GM21717 (cell line): Measurements from ENCODE around the gene ARID4B.
"Not testable (repeated sequence)": the region's sequence is repeated elsewhere in the genome, so short reads cannot be mapped to it uniquely, and the experiment has no call there.

Source experiments
- ATAC-seq: cut with Tn5 transposase; IDR thresholded peaks from one replicate; pipeline ENCODE4 v1.9.1; 2021; ENCODE audit warnings: mild to moderate bottlenecking, moderate library complexity; ENCODE audit not compliant: unreplicated experiment

Gene ARID4B

GRCh38 chr1:235227414-235227813 is 100.6 kb downstream of the ARID4B start:
- ATAC-seq, result no peak

- no peak for ATAC-seq
These were observed 101.0 kb downstream of the ARID4B start for GRCh38 chr1:235226933-235227332.

DNA sequence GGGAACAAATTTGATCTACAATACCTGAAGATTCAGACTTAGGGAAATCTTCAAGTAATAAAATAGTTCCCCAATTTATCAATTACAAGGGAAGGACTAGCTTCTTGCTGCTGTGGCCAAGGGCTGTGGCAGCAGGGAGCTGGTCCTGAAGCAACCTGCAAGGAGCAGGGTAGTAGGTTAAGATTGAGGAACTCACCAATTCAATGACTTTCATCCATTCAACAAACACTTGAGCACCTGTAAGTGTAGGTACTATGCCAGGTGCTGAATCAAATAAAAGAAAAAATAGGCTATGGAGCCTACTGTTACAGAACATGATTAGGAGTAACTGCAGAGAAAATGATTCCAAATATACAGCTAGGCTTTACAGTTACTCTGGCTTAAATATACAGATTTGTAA is 102.7 kb downstream of the ARID4B start:
- no peak for ATAC-seq

GRCh38 chr1:235221653-235222375 is 106.2 kb downstream of the ARID4B start:
- ATAC-seq, result no peak

DNA sequence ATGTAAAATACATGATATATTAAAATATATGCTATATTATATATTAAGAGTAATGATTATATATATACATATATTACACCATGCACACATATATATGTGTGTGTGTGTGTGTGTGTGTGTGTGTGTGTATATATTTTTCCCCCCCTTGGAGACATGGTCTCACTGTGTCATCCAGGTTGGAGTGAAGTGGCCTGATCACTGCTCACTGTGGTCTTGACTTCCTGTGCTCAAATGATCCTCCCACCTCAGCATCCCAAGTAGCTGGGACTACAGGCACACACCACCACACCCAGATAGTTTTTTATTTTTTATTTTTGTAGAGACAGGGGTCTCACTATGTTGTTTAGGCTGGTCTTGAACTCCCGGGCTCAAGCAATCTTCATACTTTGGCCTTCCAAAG is 112.5 kb downstream of the ARID4B start:
- no peak for ATAC-seq

GRCh38 chr1:235214962-235215361 is 113.0 kb downstream of the ARID4B start:
- ATAC-seq, result not testable (repeated sequence)

DNA sequence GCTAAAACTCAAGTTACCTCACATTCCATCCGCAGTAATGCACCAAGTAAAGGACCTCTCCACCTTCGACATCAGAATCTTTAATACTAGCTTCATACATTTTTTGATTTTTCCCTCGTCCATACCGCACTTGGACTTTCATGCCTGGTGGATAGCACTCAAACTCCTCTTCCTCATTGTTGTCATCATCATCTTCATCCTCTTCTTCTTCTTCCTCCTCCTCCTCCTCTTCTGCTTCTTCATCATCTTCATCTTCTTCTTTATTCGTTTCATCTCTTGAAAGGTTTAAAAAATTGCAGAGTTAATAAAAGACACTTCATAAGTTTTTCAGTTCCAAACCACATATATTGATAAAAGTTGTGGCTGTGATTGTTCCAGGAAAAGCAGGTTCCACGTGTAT is 114.2 kb downstream of the ARID4B start:
- ATAC-seq, result no peak

DNA sequence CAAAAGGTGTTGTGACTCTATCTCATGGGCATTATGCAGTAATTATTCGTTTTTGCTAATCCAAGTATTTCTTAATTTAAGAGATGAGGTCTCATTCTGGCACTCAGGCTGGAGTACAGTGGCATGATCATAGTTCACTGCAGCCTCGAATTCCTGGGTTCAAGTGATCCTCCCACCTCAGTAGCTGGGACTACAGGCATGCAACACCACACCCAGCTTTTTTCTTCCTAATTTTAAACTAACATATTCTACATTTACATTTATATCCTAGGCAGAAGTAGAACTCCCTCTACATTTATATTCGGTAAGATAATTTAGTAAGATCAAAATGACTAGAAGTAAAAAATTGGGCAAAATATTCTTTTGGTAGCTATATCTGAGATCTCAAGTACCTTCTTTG is 116.5 kb downstream of the ARID4B start:
- no peak for ATAC-seq

- ATAC-seq, result no peak
These were observed 120.8 kb downstream of the ARID4B start for GRCh38 chr1:235207209-235207565.

DNA sequence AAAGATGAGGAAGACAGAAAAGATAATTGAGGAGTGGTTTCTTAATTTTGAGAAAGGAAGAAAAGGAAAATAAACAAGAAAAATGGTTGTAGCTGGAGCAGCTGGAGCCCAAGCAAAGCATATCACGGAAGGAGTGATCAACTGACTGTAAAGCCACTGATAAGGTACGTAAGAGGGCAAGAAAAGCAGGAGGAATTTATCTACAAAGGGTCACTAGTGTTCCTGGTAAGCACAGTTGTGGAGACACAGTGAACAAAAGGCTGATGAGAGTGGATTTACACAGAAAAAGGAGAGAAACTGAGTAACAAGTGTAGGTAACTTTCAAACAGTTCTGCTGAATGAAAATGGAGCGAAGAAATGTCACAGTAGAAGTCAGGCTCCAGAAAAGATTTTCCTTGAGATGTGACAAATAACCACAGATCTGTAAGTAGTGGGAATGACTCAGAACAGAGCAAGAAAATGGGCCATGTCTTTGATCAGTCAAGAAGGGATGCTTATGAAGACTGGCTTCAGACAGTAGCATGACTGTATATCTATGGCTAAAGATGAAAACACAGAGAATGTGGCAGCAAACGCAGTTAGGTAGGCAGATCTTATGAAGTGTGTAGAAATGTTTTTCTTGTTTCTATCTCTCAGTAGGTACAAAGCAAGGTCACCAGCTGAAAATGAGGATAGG is 121.3 kb downstream of the ARID4B start:
- no peak for ATAC-seq

- no peak for ATAC-seq
These were observed 122.3 kb downstream of the ARID4B start for GRCh38 chr1:235205687-235206086.

GRCh38 chr1:235203428-235203827 is 124.6 kb downstream of the ARID4B start:
- no peak for ATAC-seq

DNA sequence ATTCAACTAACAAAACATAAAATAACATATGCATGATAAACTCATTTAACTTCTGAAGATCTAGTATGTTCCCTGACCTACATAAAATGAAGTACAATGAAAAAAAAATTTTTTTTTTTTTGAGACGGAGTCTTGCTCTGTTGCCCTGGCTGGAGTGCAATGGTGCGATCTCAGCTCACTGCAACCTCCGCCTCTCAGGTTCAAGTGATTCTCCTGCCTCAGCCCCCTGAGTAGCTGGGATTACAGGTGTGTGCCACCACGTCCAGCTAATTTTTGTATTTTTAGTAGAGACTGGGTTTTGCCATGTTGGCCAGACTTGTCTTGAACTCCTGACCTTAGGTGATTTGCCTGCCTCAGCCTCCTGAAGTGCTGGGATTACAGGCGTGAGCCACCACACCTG is 125.5 kb downstream of the ARID4B start:
- ATAC-seq, result not testable (repeated sequence)

DNA sequence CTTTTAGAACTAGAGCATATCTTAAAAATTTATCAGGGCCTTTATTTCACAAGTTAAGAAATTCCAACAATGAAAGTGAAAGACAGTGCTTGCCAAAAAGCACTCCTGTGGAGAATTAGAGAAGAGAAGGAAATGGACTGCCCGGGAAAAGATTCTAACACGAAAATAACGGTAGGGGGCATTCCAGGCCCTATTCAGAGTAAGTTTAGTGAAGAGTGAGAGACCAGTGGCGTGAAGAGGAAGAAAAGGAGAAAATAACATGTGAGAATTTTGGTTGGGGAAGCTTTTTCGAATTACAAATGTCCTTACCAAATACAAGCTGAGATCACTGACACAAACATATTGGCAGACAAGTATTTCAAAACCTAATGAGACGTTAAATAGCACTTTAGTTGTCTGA is 128.5 kb downstream of the ARID4B start:
- ATAC-seq, result no peak

- ATAC-seq, result no peak
These were observed 137.5 kb downstream of the ARID4B start for GRCh38 chr1:235190431-235190830.

- ATAC-seq, result no peak
These were observed 140.7 kb downstream of the ARID4B start for GRCh38 chr1:235187316-235187715.

DNA sequence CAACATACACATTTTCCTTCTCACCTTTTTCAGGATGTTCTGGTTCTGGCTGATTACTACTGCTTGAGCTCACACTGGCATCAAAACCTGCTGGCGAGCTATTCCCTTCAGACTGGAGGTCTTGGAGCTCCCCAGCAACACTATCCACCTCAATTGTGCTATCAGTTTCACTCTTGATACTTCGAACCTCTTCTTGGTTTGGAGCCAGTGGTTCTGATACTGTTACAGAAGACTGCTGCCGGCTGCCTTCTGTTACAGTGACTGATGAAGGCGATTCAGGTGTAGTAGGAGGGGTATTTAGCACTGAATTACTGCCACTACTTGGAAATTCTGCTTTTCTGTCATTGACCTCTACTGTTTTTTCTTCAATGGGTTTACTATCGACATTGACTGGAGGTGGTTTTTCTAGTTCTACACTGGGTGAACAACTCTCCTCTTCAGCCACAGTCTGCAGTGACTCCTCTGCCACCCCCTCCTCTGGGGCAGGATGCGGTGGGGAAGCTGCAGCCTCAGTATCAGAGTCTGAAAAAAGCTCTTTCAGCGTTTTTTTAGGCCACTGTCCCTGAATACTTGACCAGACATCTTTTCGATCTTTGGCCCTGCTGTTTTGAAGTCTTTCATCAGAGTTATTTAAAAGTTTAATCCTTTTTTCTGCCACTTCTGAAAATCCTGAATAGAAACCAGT is 146.3 kb downstream of the ARID4B start:
- no peak for ATAC-seq

- ATAC-seq, result no peak
These were observed 147.0 kb downstream of the ARID4B start for GRCh38 chr1:235180916-235181460.

DNA sequence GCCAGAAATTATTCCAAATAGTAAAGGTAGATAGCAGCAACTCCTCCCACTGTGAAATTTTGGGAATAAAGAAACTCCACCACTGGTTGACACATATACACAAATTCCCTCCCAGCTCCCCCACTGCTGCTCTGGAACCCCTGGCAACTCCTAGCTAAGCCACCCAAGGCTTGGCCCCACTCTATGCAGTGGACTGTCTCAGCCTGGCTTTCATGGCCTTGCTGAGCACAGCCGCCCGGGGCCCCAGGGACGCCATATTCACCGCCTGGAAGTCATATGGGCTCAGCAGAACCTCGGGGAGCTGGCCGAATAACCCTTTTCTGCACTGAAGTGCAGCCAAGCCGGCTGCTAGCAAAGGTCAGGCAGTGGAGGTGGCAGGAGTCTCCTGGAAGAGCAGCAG is 151.5 kb downstream of the ARID4B start:
- no peak for ATAC-seq

- ATAC-seq, result no peak
These were observed 158.0 kb downstream of the ARID4B start for GRCh38 chr1:235169986-235170385.

GRCh38 chr1:235168375-235168774 is 159.6 kb downstream of the ARID4B start:
- no peak for ATAC-seq
